ENCODE results near the gene POLR2E. TPM values are rescaled to one million over a fixed set of nuclear protein-coding genes. Genes with fewer than 3 reads are reported as not detected.

POLR2E gene
- total RNA-seq, 2 donors from 2014 or later, result 24.9 to 78.1 TPM

DNA sequence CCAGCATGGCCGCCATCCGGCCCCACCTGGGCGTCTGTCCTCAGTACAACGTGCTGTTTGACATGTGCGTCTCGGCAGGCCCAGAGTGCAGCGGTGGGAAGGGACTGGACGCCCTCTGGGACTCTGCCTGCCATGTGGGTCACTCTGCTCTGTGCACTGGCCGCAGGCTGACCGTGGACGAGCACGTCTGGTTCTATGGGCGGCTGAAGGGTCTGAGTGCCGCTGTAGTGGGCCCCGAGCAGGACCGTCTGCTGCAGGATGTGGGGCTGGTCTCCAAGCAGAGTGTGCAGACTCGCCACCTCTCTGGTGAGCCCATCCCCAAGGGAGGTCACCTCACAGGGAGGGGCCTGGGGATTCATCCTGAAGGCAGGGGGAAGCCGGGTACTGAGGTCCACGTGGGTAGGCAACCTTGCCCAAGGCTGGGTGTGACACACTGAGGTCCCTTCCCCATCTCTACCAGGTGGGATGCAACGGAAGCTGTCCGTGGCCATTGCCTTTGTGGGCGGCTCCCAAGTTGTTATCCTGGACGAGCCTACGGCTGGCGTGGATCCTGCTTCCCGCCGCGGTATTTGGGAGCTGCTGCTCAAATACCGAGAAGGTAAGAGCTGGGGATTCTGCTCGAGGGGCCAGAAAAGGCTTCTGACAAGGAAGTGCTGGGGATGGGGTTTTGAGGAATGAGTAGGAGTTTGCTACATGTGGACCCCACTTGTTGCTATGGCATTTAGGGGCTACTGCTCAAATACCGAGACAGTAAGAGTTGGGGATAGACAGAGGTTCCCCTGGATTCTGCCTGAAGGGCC lies 44.0 kb downstream of the POLR2E start:
- intact Hi-C loops (cut with DNase I), result no loop called here
- Histone ChIP-seq H3K4me1 (no peaks in the 10 kb centered on the region), H3K27me3 (no peaks in the 10 kb centered on the region), H3K4me3 (no peak overlapping the region), H3K27ac (no peak overlapping the region), H3K36me3 (replicated peaks in 1 of 2; ENCODE audit: insufficient read depth in 1 of 2, low read depth in 2 of 2) (no peaks in the 10 kb centered on the region), H3K9me3 (no peaks in the 10 kb centered on the region)
- 93 to 95% methylated on average over 19 to 31 of the region's 31 CpGs for WGBS, 2 donors
- DNase-seq (no peak), ATAC-seq (no peak)
- TF ChIP-seq POLR2A (IDR thresholded peaks at IDR 0.05), result no peak
- TF ChIP-seq, protein P1, sequence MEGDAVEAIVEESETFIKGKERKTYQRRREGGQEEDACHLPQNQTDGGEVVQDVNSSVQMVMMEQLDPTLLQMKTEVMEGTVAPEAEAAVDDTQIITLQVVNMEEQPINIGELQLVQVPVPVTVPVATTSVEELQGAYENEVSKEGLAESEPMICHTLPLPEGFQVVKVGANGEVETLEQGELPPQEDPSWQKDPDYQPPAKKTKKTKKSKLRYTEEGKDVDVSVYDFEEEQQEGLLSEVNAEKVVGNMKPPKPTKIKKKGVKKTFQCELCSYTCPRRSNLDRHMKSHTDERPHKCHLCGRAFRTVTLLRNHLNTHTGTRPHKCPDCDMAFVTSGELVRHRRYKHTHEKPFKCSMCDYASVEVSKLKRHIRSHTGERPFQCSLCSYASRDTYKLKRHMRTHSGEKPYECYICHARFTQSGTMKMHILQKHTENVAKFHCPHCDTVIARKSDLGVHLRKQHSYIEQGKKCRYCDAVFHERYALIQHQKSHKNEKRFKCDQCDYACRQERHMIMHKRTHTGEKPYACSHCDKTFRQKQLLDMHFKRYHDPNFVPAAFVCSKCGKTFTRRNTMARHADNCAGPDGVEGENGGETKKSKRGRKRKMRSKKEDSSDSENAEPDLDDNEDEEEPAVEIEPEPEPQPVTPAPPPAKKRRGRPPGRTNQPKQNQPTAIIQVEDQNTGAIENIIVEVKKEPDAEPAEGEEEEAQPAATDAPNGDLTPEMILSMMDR (IDR thresholded peaks at IDR 0.05), result no peak

DNA sequence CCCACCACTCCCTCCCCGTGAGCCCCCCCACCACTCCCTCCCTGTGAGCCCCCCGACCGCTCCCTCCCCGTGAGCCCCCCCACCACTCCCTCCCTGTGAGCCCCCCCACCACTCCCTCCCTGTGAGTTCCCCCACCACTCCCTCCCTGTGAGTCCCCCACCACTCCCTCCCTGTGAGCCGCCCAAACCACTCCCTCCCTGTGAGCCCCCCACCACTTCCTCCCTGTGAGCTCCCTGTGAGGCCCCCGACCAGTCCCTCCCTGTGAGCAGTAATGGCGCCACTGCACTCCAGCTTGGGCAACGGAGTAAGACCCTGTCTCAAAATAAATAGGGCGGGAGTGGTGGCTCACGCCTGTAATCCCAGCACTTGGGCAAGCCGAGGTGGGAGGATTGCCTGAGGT lies 45.4 kb downstream of the POLR2E start:
- TF ChIP-seq, protein P1 (IDR thresholded peaks at IDR 0.05), result no peak
- TF ChIP-seq POLR2A (IDR thresholded peaks at IDR 0.05), result no peak
- 80 to 92% methylated on average over 6 of the region's 11 CpGs for WGBS, 2 donors
- Histone ChIP-seq H3K4me3 (no peak overlapping the region), H3K4me1 (no peaks in the 10 kb centered on the region), H3K36me3 (replicated peaks in 1 of 2; ENCODE audit: insufficient read depth in 1 of 2, low read depth in 2 of 2) (no peaks in the 10 kb centered on the region), H3K9me3 (no peaks in the 10 kb centered on the region), H3K27me3 (no peaks in the 10 kb centered on the region), H3K27ac (no peak overlapping the region)
- no peak for ATAC-seq
- intact Hi-C loops (cut with DNase I), result no loop called here
- no peak for DNase-seq

DNA sequence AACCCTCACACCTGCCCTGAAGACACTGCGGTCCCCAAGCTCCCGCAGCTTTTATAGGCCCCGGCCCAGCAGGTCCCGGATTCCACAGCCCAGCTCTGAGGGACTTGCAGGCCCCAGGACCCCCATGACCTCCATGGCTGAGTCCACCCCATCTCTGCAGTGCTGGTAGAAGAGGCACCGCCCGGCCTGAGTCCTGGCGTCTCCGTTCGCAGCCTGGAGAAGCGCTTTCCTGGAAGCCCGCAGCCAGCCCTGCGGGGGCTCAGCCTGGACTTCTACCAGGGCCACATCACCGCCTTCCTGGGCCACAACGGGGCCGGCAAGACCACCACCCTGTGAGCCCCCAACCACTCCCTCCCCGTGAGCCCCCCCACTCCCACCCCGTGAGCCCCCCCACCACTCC lies 46.1 kb downstream of the POLR2E start:
- TF ChIP-seq, protein P1 (IDR thresholded peaks at IDR 0.05), result no peak
- TF ChIP-seq POLR2A (IDR thresholded peaks at IDR 0.05), result no peak
- no peaks in the 10 kb centered on the region for H3K9me3 ChIP-seq
- H3K27ac ChIP-seq, result no peak overlapping the region
- H3K4me1 ChIP-seq, result no peaks in the 10 kb centered on the region
- H3K27me3 ChIP-seq, result no peaks in the 10 kb centered on the region
- DNase-seq, result no peak
- H3K4me3 ChIP-seq, result no peak overlapping the region
- no peaks in the 10 kb centered on the region for H3K36me3 ChIP-seq (replicated peaks in 1 of 2; ENCODE audit: insufficient read depth in 1 of 2, low read depth in 2 of 2)
- 85 to 100% methylated on average over 4 to 16 of the region's 17 CpGs for WGBS, 2 donors
- ATAC-seq, result no peak
- intact Hi-C loops (cut with DNase I), result no loop called here

DNA sequence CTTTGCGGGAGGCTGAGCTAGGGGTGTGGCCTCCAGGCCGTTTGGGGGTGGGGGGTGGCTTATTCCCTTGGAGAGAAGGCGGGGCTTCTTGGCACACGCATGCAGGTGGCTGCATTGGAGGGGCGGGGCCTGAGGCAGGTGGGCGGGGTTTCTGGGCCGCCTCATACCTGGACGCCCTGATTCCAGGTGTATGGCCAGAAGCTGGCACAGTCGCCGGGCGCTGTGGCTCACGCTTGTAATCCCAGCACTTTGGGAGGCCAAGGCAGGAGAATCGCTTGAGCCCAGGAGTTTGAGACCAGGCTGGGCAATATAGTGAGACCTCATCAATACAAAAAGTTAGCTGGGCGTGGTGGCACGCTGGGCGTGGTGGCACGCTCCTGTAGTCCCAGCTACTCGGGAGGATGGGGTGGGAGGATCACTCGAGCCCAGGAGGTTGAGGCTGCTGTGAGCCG lies 47.5 kb downstream of the POLR2E start:
- intact Hi-C loops (cut with DNase I), result no loop called here

More for the DNA sequence above, 47.5 kb downstream of the POLR2E start:
- H3K4me1 ChIP-seq, result no peaks in the 10 kb centered on the region
- WGBS, 2 donors, result 79 to 85% methylated on average over 2 to 16 of the region's 20 CpGs
- ATAC-seq, result no peak
- H3K9me3 ChIP-seq, result no peaks in the 10 kb centered on the region
- H3K27ac ChIP-seq, result no peak overlapping the region
- TF ChIP-seq POLR2A (IDR thresholded peaks at IDR 0.05), result no peak
- TF ChIP-seq, protein P1 (IDR thresholded peaks at IDR 0.05), result no peak
- no peaks in the 10 kb centered on the region for H3K27me3 ChIP-seq
- no peak for DNase-seq
- no peaks in the 10 kb centered on the region for H3K36me3 ChIP-seq (replicated peaks in 1 of 2; ENCODE audit: insufficient read depth in 1 of 2, low read depth in 2 of 2)
- H3K4me3 ChIP-seq, result no peak overlapping the region

All from body of pancreas (tissue), 4 donors.